Muscle of back (tissue), 11 donors: Measurements from ENCODE around the gene TNFRSF12A. TPM values are rescaled to one million over a fixed set of nuclear protein-coding genes. Genes with fewer than 3 reads are reported as not detected.

Experiments used
- DNase-seq, 3 donors: peaks; one replicate each; pipeline versions ENCODE4 v3.0.0 to v3.0.0-alpha.2; 2013
- polyA plus RNA-seq, 10 donors: library from polyadenylated mRNA; unstranded; fragments of 120-200 nt; gene quantifications; one replicate each; pipeline ENCODE4 v1.2.1, GENCODE V29; 2013; ENCODE audit not compliant: insufficient read length in 10 of 10

The TNFRSF12A gene
- polyA plus RNA-seq, 10 donors = 21.3 to 91.8 (median 36.6) TPM

- DNase-seq = peak; percentile 97 to 99 (median 97)
Observed at GRCh38 chr16:3023669-3024478, 3.7 kb downstream of the TNFRSF12A start, which contains the start of the genes HCFC1R1 and THOC6. HCFC1R1 (minus strand) TSS chr16:3023942; CDS start chr16:3023941, 1 bp downstream. THOC6 (plus strand) TSS chr16:3024035; CDS start chr16:3024327, 292 bp downstream.

GRCh38 chr16:3025032-3026002, 5.1 kb downstream of the TNFRSF12A start:
- DNase-seq = no peak

GRCh38 chr16:3026003-3026378, 5.8 kb downstream of the TNFRSF12A start:
- DNase-seq = no peak

GRCh38 chr16:3026609-3027488, 6.7 kb downstream of the TNFRSF12A start:
- DNase-seq = no peak

- DNase-seq = no peak
Observed at GRCh38 chr16:3027489-3027795, 7.3 kb downstream of the TNFRSF12A start.

- DNase-seq = peak; percentile 67 to 80 (median 76)
Observed at GRCh38 chr16:3027983-3028715, 8.0 kb downstream of the TNFRSF12A start.

GRCh38 chr16:3028716-3029319, 8.7 kb downstream of the TNFRSF12A start:
- DNase-seq = peak in 1 of 3 donors; percentile 37

GRCh38 chr16:3029491-3030221, 9.5 kb downstream of the TNFRSF12A start:
- DNase-seq = peak in 2 of 3 donors; percentile 36 to 66

- DNase-seq = no peak
Observed at GRCh38 chr16:3030222-3031212, 10.3 kb downstream of the TNFRSF12A start.

- DNase-seq = no peak
Observed at GRCh38 chr16:3032624-3033023, 12.5 kb downstream of the TNFRSF12A start.

GRCh38 chr16:3035289-3035971, 15.3 kb downstream of the TNFRSF12A start:
- DNase-seq = peak in 1 of 3 donors; percentile 8

- peak in 1 of 3 donors; percentile 15 for DNase-seq
Observed at GRCh38 chr16:3035972-3036725, 16.0 kb downstream of the TNFRSF12A start.

- no peak for DNase-seq
Observed at GRCh38 chr16:3036726-3037315, 16.7 kb downstream of the TNFRSF12A start, which contains the start of gene BICDL2. BICDL2 (minus strand) TSS chr16:3036944; CDS start chr16:3035496, 1,448 bp downstream.

- DNase-seq = no peak
Observed at GRCh38 chr16:3038256-3038655, 18.1 kb downstream of the TNFRSF12A start.

- DNase-seq = no peak
Observed at GRCh38 chr16:3038896-3039295, 18.7 kb downstream of the TNFRSF12A start.

- no peak for DNase-seq
Observed at GRCh38 chr16:3042376-3042775, 22.2 kb downstream of the TNFRSF12A start.
